Activated gamma-delta T cell (primary cell): ENCODE data around the gene SEC61B.

Experiments
- DNase-seq: peaks from one replicate; lab custom pipeline; 2025; lab: John Stamatoyannopoulos, UW

The SEC61B gene

DNA sequence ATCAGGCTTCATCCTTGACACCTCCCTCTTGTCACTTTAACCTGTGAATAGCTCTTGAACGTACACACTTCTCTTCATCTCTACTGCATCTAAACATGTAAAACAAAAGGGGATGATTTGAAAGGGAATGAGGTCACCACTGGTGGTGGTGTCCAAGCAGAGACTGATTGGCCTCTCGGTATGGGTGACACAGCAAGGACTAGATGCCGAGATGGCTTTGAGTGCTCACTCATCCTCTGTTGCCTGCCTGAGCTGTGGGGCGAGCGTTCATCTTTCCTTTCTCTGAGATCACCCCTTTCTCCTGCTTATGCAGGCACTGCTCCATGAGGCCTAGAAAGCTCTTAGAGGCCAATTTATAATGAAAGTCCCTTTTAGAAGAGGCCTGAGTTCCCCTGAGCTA is 51.9 kb downstream of the SEC61B start:
- DNase-seq: no peak

DNA sequence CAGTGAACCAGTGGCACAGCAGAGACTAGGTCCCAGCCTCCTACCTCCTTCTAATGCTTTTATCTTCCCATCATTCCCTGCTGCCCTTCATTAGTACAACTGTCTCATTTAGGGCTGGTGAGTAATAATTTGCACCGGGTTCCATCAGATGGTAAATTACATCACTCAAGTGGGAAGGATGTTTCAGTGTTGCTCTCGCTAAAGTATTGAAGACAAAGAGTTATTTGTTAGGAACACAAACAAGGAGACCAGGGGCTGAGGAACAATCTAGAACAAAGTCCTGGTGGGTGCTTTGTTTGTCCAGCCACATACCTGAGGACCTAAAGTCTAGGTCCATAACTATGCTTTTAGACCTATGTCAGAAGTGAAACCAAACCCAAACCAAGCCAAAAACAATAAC is 52.4 kb downstream of the SEC61B start:
- DNase-seq: no peak
